Subcutaneous abdominal adipose tissue (tissue), 5 donors: ENCODE results near the gene HSPA1B.

Source experiments
- H3K27ac ChIP-seq: one replicate; pipeline ENCODE4 v1.7.0; 2013; ENCODE audit warnings: low read depth, mild to moderate bottlenecking, inconsistent platforms, low read length, moderate library complexity
- H3K27me3 ChIP-seq, 5 donors: one replicate each; pipeline ENCODE4 v1.7.0; 2013; ENCODE audit warnings: low read length in 5 of 5, inconsistent platforms in 1 of 5; ENCODE audit not compliant: control insufficient read depth in 5 of 5, insufficient read depth in 4 of 5
- H3K36me3 ChIP-seq, 5 donors: one replicate each; pipeline ENCODE4 v1.7.0; 2013; ENCODE audit warnings: low read length in 5 of 5; ENCODE audit not compliant: control insufficient read depth in 5 of 5, insufficient read depth in 5 of 5
- H3K4me1 ChIP-seq, 5 donors: one replicate each; pipeline ENCODE4 v1.7.0; 2013; ENCODE audit warnings: low read length in 5 of 5, mild to moderate bottlenecking in 3 of 5, moderate library complexity in 1 of 5; ENCODE audit not compliant: control insufficient read depth in 5 of 5, insufficient read depth in 5 of 5
- H3K4me3 ChIP-seq, 5 donors: one replicate each; pipeline ENCODE4 v1.7.0; 2013; ENCODE audit warnings: low read length in 5 of 5, low read depth in 1 of 5
- H3K9ac ChIP-seq, 5 donors: one replicate each; pipeline ENCODE4 v1.7.0; 2013; ENCODE audit warnings: low read length in 5 of 5, mild to moderate bottlenecking in 4 of 5, moderate library complexity in 3 of 5
- H3K9me3 ChIP-seq, 5 donors: one replicate each; pipeline ENCODE4 v1.7.0; 2013; ENCODE audit warnings: low read length in 5 of 5; ENCODE audit not compliant: control insufficient read depth in 5 of 5
- donor health status: healthy.
- donor health status: healthy.
- donor health status: healthy.
- donor health status: healthy.
- donor health status: healthy.

Gene HSPA1B

DNA sequence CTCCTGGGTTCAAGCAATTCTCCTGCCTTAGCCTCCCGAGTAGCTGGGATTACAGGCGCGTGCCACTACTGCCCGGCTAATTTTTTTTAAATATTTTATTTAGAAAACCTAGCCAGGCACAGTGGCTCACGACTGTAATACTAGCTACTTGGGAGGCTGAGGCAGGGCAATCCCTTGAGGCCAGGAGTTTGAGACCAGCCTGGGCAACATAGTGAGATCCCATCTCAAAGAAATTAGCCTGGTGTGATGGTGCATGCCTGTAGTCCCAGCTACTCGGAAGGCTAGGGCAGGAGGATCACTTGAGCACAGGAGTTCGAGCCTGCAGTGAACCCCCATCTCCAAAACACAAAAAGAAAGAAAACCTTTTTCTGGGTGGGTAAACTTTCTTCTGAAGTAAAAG, 48.8 kb downstream of the HSPA1B start:
- H3K27me3 ChIP-seq = peaks cover 0 to 5% (median 3%) of the 10 kb centered on the region in 5 donors
- H3K36me3 ChIP-seq = peaks cover 0 to 20% (median 20%) of the 10 kb centered on the region in 5 donors
- H3K27ac ChIP-seq = no peak overlapping the region
- H3K9me3 ChIP-seq = no peaks in the 10 kb centered on the region
- no peak overlapping the region for H3K4me3 ChIP-seq
- H3K9ac ChIP-seq = no peak overlapping the region
- H3K4me1 ChIP-seq = peaks cover 0 to 8% (median 3%) of the 10 kb centered on the region in 5 donors

DNA sequence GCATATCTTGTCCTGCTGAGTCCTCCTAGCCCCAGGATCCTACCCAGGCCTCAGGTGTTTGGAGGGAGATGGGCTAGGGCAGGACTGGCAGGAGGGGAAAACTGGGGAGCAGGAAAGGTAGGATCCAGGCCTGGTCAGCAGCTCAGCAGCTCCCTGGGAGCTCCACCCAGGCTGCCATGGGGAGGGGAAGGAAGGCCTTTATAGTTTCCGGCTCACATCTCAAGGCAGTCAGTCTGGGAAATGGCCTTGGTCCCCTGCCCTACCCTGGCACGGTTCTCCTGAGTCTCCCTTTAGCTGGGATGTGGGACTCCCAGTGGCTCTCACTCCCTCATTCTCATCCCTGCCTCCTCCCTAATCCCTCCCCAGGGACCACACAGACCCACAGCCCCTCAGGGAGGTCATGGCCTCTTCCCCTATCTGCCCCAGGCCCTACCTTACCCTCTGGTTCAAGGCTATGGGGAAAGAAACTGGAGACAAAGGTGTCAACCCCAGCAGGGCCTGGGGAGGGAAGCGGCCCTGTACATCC, 49.6 kb downstream of the HSPA1B start:
- Histone ChIP-seq H3K27me3 (no peaks in the 10 kb centered on the region), H3K4me1 (peaks cover 0 to 8% (median 3%) of the 10 kb centered on the region in 5 donors), H3K27ac (no peak overlapping the region), H3K9me3 (no peaks in the 10 kb centered on the region), H3K9ac (no peak overlapping the region), H3K4me3 (no peak overlapping the region), H3K36me3 (peaks cover 0 to 26% (median 25%) of the 10 kb centered on the region in 5 donors)

GRCh38 chr6:31877651-31878161, 50.2 kb downstream of the HSPA1B start:
- no peaks in the 10 kb centered on the region for H3K9me3 ChIP-seq
- peaks cover 0 to 31% (median 30%) of the 10 kb centered on the region in 5 donors for H3K36me3 ChIP-seq
- no peak overlapping the region for H3K27ac ChIP-seq
- peaks cover 0 to 8% (median 3%) of the 10 kb centered on the region in 5 donors for H3K4me1 ChIP-seq
- H3K27me3 ChIP-seq = no peaks in the 10 kb centered on the region
- no peak overlapping the region for H3K9ac ChIP-seq
- no peak overlapping the region for H3K4me3 ChIP-seq

- no peak overlapping the region for H3K27ac ChIP-seq
These were observed 50.7 kb downstream of the HSPA1B start for GRCh38 chr6:31878222-31878621.

GRCh38 chr6:31878726-31879125, 51.2 kb downstream of the HSPA1B start, which contains the start of gene SLC44A4:
SLC44A4 (minus strand) TSS chr6:31878997; CDS start chr6:31878980, 17 bp downstream.
- Histone ChIP-seq H3K4me1 (peaks cover 0 to 8% (median 3%) of the 10 kb centered on the region in 5 donors), H3K4me3 (no peak within 1 kb of the TSS), H3K9ac (no peak within 1 kb of the TSS), H3K27ac (no peak within 1 kb of the TSS), H3K9me3 (no peaks in the 10 kb centered on the region), H3K27me3 (no peaks in the 10 kb centered on the region), H3K36me3 (peaks cover 0 to 42% (median 41%) of the 10 kb centered on the region in 5 donors)

More at GRCh38 chr6:31878222-31878621, 50.7 kb downstream of the HSPA1B start:
- peaks cover 0 to 37% (median 36%) of the 10 kb centered on the region in 5 donors for H3K36me3 ChIP-seq
- peaks cover 0 to 8% (median 3%) of the 10 kb centered on the region in 5 donors for H3K4me1 ChIP-seq
- H3K9ac ChIP-seq = no peak overlapping the region
- H3K4me3 ChIP-seq = no peak overlapping the region
- H3K9me3 ChIP-seq = no peaks in the 10 kb centered on the region
- H3K27me3 ChIP-seq = no peaks in the 10 kb centered on the region

DNA sequence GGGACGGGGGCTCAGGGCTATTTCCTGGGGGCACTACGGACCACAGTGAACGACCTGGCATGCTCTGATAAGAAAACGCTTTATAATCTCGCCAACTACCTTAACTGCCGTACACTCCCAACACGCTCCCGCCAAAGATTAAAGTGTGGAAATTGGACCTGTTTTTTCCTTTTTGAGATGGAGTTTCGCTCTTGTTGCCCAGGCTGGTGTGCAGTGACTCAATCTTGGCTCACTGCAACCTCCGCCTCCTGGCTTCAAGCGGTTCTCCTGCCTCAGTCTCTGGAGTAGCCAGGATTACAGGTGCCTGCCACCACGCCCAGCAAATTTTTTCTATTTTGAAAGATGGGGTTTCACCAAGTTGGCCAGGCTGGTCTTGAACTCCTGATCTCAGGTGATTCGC, 51.6 kb downstream of the HSPA1B start:
- Histone ChIP-seq H3K27me3 (no peaks in the 10 kb centered on the region), H3K36me3 (peaks cover 0 to 46% (median 45%) of the 10 kb centered on the region in 5 donors), H3K9me3 (no peaks in the 10 kb centered on the region), H3K9ac (no peak overlapping the region), H3K27ac (no peak overlapping the region), H3K4me1 (peaks cover 0 to 8% (median 3%) of the 10 kb centered on the region in 5 donors), H3K4me3 (no peak overlapping the region)
